Activated B cell treated with CpG ODN at 0.5 μM for 24 hours (primary cell): Measurements from ENCODE around the gene PLAGL1. TPM values are rescaled to one million over a fixed set of nuclear protein-coding genes. Genes with fewer than 3 reads are reported as not detected.

ENCODE experiments used
- ATAC-seq: fragments of 200-7000 bp; cut with Tn5 transposase; one replicate; pipeline ENCODE4 v1.10.0; 2021; ENCODE audit warnings: low read depth, mild to moderate bottlenecking, moderate library complexity
- CTCF ChIA-PET: fragments of 350-600 bp; sonication (Branson Sonifier 250); formaldehyde crosslinking; loops from one replicate; lab custom pipeline; 2021; ENCODE audit warnings: antibody characterized with exemption; lab: Charles Lee
- POLR2A ChIA-PET: fragments of 350-600 bp; sonication (Branson Sonifier 250); formaldehyde crosslinking; loops from one replicate; lab custom pipeline; 2021; ENCODE audit warnings: antibody characterized with exemption; lab: Charles Lee
- DNase-seq: peaks from one replicate; pipeline ENCODE4 v3.0.0; 2022
- H3K27ac Mint-ChIP-seq: one replicate; pipeline ENCODE4 v1.8.0; 2020; ENCODE audit warnings: mixed read lengths
- H3K27me3 Mint-ChIP-seq: one replicate; pipeline ENCODE4 v1.8.0; 2021; ENCODE audit warnings: mixed read lengths
- H3K36me3 Mint-ChIP-seq: one replicate; pipeline ENCODE4 v1.8.0; 2021; ENCODE audit warnings: low read depth, mixed read lengths
- H3K4me1 Mint-ChIP-seq: one replicate; pipeline ENCODE4 v1.8.0; 2021; ENCODE audit warnings: mixed read lengths
- H3K4me3 Mint-ChIP-seq: one replicate; pipeline ENCODE4 v1.8.0; 2020; ENCODE audit warnings: mild to moderate bottlenecking, mixed read lengths
- H3K9me3 Mint-ChIP-seq: one replicate; pipeline ENCODE4 v1.8.0; 2020; ENCODE audit warnings: mixed read lengths
- CTCF ChIP-seq: fragments of 200-600 bp; IDR thresholded peaks from one replicate; pipeline ENCODE4 v1.8.0; 2022; ENCODE audit warnings: antibody characterized with exemption, mild to moderate bottlenecking
- intact Hi-C: fragments of 100-400 bp; cut with micrococcal nuclease; formaldehyde crosslinking; loops from one replicate; pipeline ENCODE4 v1.15.1; 2024
- total RNA-seq: library from RNA; stranded (reverse); gene quantifications from 2 replicates; pipeline ENCODE4 v1.2.3, GENCODE V29; 2022

Gene PLAGL1
- total RNA-seq, 1 donor from 2014 or later = 33.5 TPM

- CTCF ChIA-PET = no interaction called here
- H3K4me1 Mint-ChIP-seq = no peaks in the 10 kb centered on the region
- no peak overlapping the region for H3K4me3 Mint-ChIP-seq
- no peak overlapping the region for H3K27ac Mint-ChIP-seq
- no peaks in the 10 kb centered on the region for H3K9me3 Mint-ChIP-seq
- POLR2A ChIA-PET = no interaction called here
- H3K36me3 Mint-ChIP-seq = peaks cover 23% of the 10 kb centered on the region
- ATAC-seq (peak; percentile 28), DNase-seq (no peak)
- no peaks in the 10 kb centered on the region for H3K27me3 Mint-ChIP-seq
- intact Hi-C loops = no loop called here
- no peak for TF ChIP-seq CTCF
These were observed 105.9 kb downstream of the PLAGL1 start for GRCh38 chr6:143901885-143902750.

GRCh38 chr6:143900358-143900757, 107.7 kb downstream of the PLAGL1 start:
- Mint-ChIP-seq H3K36me3 (peaks cover 19% of the 10 kb centered on the region), H3K27ac (no peak overlapping the region), H3K27me3 (no peaks in the 10 kb centered on the region), H3K4me1 (no peaks in the 10 kb centered on the region), H3K4me3 (no peak overlapping the region), H3K9me3 (no peaks in the 10 kb centered on the region)
- DNase-seq = no peak
- no peak for ATAC-seq
- intact Hi-C loops = no loop called here
- CTCF ChIA-PET = no interaction called here
- no peak for TF ChIP-seq CTCF
- POLR2A ChIA-PET = no interaction called here

GRCh38 chr6:143896126-143896860, 111.8 kb downstream of the PLAGL1 start:
- DNase-seq (no peak), ATAC-seq (no peak)
- TF ChIP-seq CTCF = no peak
- H3K36me3 Mint-ChIP-seq = peaks cover 10% of the 10 kb centered on the region
- no peak overlapping the region for H3K4me3 Mint-ChIP-seq
- CTCF ChIA-PET = no interaction called here
- POLR2A ChIA-PET = no interaction called here
- no peaks in the 10 kb centered on the region for H3K27me3 Mint-ChIP-seq
- no peak overlapping the region for H3K27ac Mint-ChIP-seq
- H3K9me3 Mint-ChIP-seq = no peaks in the 10 kb centered on the region
- H3K4me1 Mint-ChIP-seq = no peaks in the 10 kb centered on the region
- intact Hi-C loops = no loop called here

GRCh38 chr6:143894655-143895054, 113.4 kb downstream of the PLAGL1 start:
- DNase-seq (no peak), ATAC-seq (no peak)
- H3K36me3 Mint-ChIP-seq = peaks cover 10% of the 10 kb centered on the region
- no peak overlapping the region for H3K27ac Mint-ChIP-seq
- H3K4me1 Mint-ChIP-seq = no peaks in the 10 kb centered on the region
- TF ChIP-seq CTCF = no peak
- H3K9me3 Mint-ChIP-seq = no peaks in the 10 kb centered on the region
- intact Hi-C loops = no loop called here
- ChIA-PET POLR2A (no interaction called here), CTCF (no interaction called here)
- H3K4me3 Mint-ChIP-seq = no peak overlapping the region
- no peaks in the 10 kb centered on the region for H3K27me3 Mint-ChIP-seq

Other genes starting within 250 kb of the PLAGL1 start
- 37.0 and 40.3 TPM in 2 replicates for gene LTV1, start 164.9 kb downstream of the PLAGL1 start, total RNA-seq
- 1.5 and 2.3 TPM in 2 replicates for gene ZC2HC1B, start 143.8 kb downstream of the PLAGL1 start, total RNA-seq
- 144 and 147 TPM in 2 replicates for gene SF3B5, start 87.3 kb upstream of the PLAGL1 start, total RNA-seq
- 23.3 and 26.4 TPM in 2 replicates for gene STX11, start 142.3 kb upstream of the PLAGL1 start, total RNA-seq